Ovary (tissue), 9 donors: ENCODE results near the gene NOCT. TPM values are rescaled to one million over a fixed set of nuclear protein-coding genes. Genes with fewer than 3 reads are reported as not detected.
"Not testable (repeated sequence)": the region's sequence is repeated elsewhere in the genome, so short reads cannot be mapped to it uniquely, and the experiment has no call there.

Source experiments
- DNase-seq, 5 donors: peaks; one replicate each; pipeline ENCODE4 v3.0.0-alpha.2; 2019 to 2020
- H3K27ac ChIP-seq, 2 donors: fragments of 200-600 bp; one replicate each; pipeline versions ENCODE4 v1.5.1 to v1.8.0; 2019 to 2022
- H3K27me3 ChIP-seq: fragments of 200-600 bp; one replicate; pipeline ENCODE4 v1.8.0; 2022
- H3K36me3 ChIP-seq: fragments of 200-600 bp; sonication (generic); one replicate; pipeline ENCODE4 v1.5.1; 2019
- H3K4me1 ChIP-seq: one replicate; pipeline ENCODE4 v1.8.1; 2013; ENCODE audit warnings: mild to moderate bottlenecking, moderate library complexity; ENCODE audit not compliant: insufficient read depth
- H3K4me3 ChIP-seq: fragments of 200-600 bp; sonication (generic); one replicate; pipeline ENCODE4 v1.5.1; 2017
- H3K9me3 ChIP-seq, 2 donors: fragments of 200-600 bp in 1 of 2; sonication (generic) in 1 of 2; one replicate each; pipeline versions ENCODE4 v1.5.1 to v1.8.1; 2013 to 2019; ENCODE audit warnings: mild to moderate bottlenecking in 1 of 2, moderate library complexity in 1 of 2
- CTCF ChIP-seq, 3 donors: fragments of 450-650 bp in 2 of 3; fragments of 200-600 bp in 1 of 3; IDR thresholded peaks; one replicate each; pipeline versions ENCODE4 v1.5.1 to v1.8.0; 2016 to 2022; ENCODE audit warnings: antibody characterized with exemption in 3 of 3, mild to moderate bottlenecking in 1 of 3
- EP300 ChIP-seq: sonication (generic); formaldehyde crosslinking; IDR thresholded peaks from one replicate; pipeline ENCODE4 v1.6.1; 2017; ENCODE audit warnings: antibody characterized with exemption
- POLR2A ChIP-seq: fragments of 450-650 bp; IDR thresholded peaks from one replicate; pipeline ENCODE4 v1.6.1; 2017; ENCODE audit warnings: antibody characterized with exemption, mild to moderate bottlenecking, moderate library complexity
- WGBS, 3 donors: extraction: QIAGEN DNeasy Blood & Tissue Kit in 1 of 3; methylation state at CpG; one replicate each; pipeline versions ENCODE4 v1.1.5 to v1.1.7; 2013 to 2017; 5-methylcytosine and 5-hydroxymethylcytosine counted together
- intact Hi-C, 4 donors: fragments of 100-400 bp; cut with DNase I; formaldehyde crosslinking; loops; one replicate each; pipeline versions ENCODE4 v1.11.0 to v1.15.1; 2022 to 2023
- polyA plus RNA-seq, 2 donors: library from polyadenylated mRNA; stranded (reverse); fragments of 200-250 nt in 1 of 2; fragments of 350-450 nt in 1 of 2; fragmentation: Illumina TruSeq in 1 of 2; extraction: RNeasy Lipid Tissue Mini Kit (QIAGEN cat#74804) in 1 of 2; gene quantifications; one replicate each; pipeline ENCODE4 v1.2.3, GENCODE V29; 2013 to 2014
- total RNA-seq, 7 donors: library from RNA; depleted of rRNA in 2 of 7; stranded (reverse); fragments of >200 nt in 2 of 7; fragmentation: NEBNext Ultra II Directional in 3 of 7; extraction: Animal tissue kit (Norgen Biotek cat#: 25700) in 3 of 7; gene quantifications; one replicate each; pipeline versions ENCODE4 v1.1.0 to v1.2.4, GENCODE V29; 2016 to 2023
- donor health status: DM: no; HTN: no; CAD: no; lungs with moderate emphysema.
- donor health status: DM: no; HTN: no; CAD: no.
- donor health status: Bipolar disorder and iron deficiency.
- donor health status: DM: yes; HTN: yes; CAD: no.
- donor health status: DM: no; HTN: no; CAD: no.
- donor health status: DM: yes; HTN: yes; CAD: no.

The NOCT gene
- total and polyA plus RNA-seq, 9 donors: 0.54 to 5.9 (median 1.8) TPM

- Histone ChIP-seq H3K27me3 (no peaks in the 10 kb centered on the region), H3K9me3 (no peaks in the 10 kb centered on the region), H3K27ac (no peak overlapping the region), H3K4me1 (peaks cover 4% of the 10 kb centered on the region), H3K4me3 (no peak overlapping the region), H3K36me3 (no peaks in the 10 kb centered on the region)
- no peak for DNase-seq
- 0 to 16% (median 8%) methylated on average over 1 of the region's 1 CpG for WGBS, 3 donors
- TF ChIP-seq POLR2A: no peak
- no peak for TF ChIP-seq CTCF (IDR thresholded peaks at IDR 0.05)
- TF ChIP-seq EP300: no peak
- intact Hi-C loops: no loop called here
These were observed 39.4 kb downstream of the NOCT start for GRCh38 chr4:139054791-139055505.

- H3K9me3 ChIP-seq, H3K4me1 ChIP-seq, intact Hi-C loops, H3K27me3 ChIP-seq, H3K36me3 ChIP-seq, DNase-seq, H3K4me3 ChIP-seq, H3K27ac ChIP-seq: not testable (repeated sequence)
- WGBS, 3 donors: 64 to 75% (median 67%) methylated on average over 4 of the region's 4 CpGs
These were observed 43.4 kb downstream of the NOCT start for GRCh38 chr4:139059026-139059425.

- WGBS, 3 donors: 79 to 90% (median 90%) methylated on average over 3 of the region's 3 CpGs
- intact Hi-C loops: no loop called here
- TF ChIP-seq POLR2A: no peak
- TF ChIP-seq EP300: no peak
- no peak for TF ChIP-seq CTCF (IDR thresholded peaks at IDR 0.05)
- no peaks in the 10 kb centered on the region for H3K9me3 ChIP-seq
- H3K4me1 ChIP-seq: no peaks in the 10 kb centered on the region
- no peak overlapping the region for H3K27ac ChIP-seq
- H3K36me3 ChIP-seq: no peaks in the 10 kb centered on the region
- H3K4me3 ChIP-seq: no peak overlapping the region
- DNase-seq: no peak
- H3K27me3 ChIP-seq: no peaks in the 10 kb centered on the region
These were observed 45.0 kb downstream of the NOCT start for GRCh38 chr4:139060591-139060990.

- H3K27ac ChIP-seq: no peak overlapping the region
- intact Hi-C loops: no loop called here
- H3K36me3 ChIP-seq: no peaks in the 10 kb centered on the region
- H3K27me3 ChIP-seq: no peaks in the 10 kb centered on the region
- no peak overlapping the region for H3K4me3 ChIP-seq
- peaks cover 3% of the 10 kb centered on the region for H3K4me1 ChIP-seq
- 77 to 92% (median 80%) methylated on average over 1 of the region's 1 CpG for WGBS, 3 donors
- H3K9me3 ChIP-seq: no peaks in the 10 kb centered on the region
- DNase-seq: no peak
- TF ChIP-seq EP300 (no peak), POLR2A (no peak), CTCF (IDR thresholded peaks at IDR 0.05) (no peak)
These were observed 60.6 kb downstream of the NOCT start for GRCh38 chr4:139076016-139076744.
